Astrocyte (in vitro differentiated cells and primary cell): ENCODE data around the gene LEFTY1. TPM values are rescaled to one million over a fixed set of nuclear protein-coding genes. Genes with fewer than 3 reads are reported as not detected.
"Not testable (repeated sequence)": the region's sequence is repeated elsewhere in the genome, so short reads cannot be mapped to it uniquely, and the experiment has no call there.

Experiments used
- DNase-seq: peaks from one replicate; pipeline ENCODE4 v3.0.0-alpha.2; 2010; ENCODE audit warnings: low read depth
- FAIRE-seq: peaks from 2 replicates; lab custom pipeline; 2011; peaks lifted over from hg19 to GRCh38; lab: Jason Lieb, UNC
- H2AFZ ChIP-seq: 2 replicates; pipeline ENCODE4 v1.6.0; 2012; ENCODE audit warnings: low read depth, low read length, inconsistent platforms
- H3K27ac ChIP-seq: 2 replicates; pipeline ENCODE4 v1.5.1; 2011; ENCODE audit warnings: low read depth, low read length, inconsistent platforms
- H3K27me3 ChIP-seq: 2 replicates; pipeline ENCODE4 v1.6.0; 2011; ENCODE audit warnings: low read length, inconsistent platforms; ENCODE audit not compliant: insufficient read depth
- H3K36me3 ChIP-seq: 2 replicates; pipeline ENCODE4 v1.5.1; 2011; ENCODE audit warnings: low read length, inconsistent platforms; ENCODE audit not compliant: insufficient read depth
- H3K4me1 ChIP-seq: 2 replicates; pipeline ENCODE4 v1.5.1; 2011; ENCODE audit warnings: low read length, inconsistent platforms; ENCODE audit not compliant: insufficient read depth
- H3K4me2 ChIP-seq: 2 replicates; pipeline ENCODE4 v1.6.0; 2012; ENCODE audit warnings: low read length, inconsistent platforms
- H3K4me3 ChIP-seq: 2 replicates; pipeline ENCODE4 v1.5.1; 2011; ENCODE audit warnings: low read depth, mild to moderate bottlenecking, low read length, inconsistent platforms; ENCODE audit not compliant: insufficient read depth
- H3K79me2 ChIP-seq: 2 replicates; pipeline ENCODE4 v1.6.0; 2012; ENCODE audit warnings: mild to moderate bottlenecking, low read length, inconsistent platforms; ENCODE audit not compliant: insufficient read depth
- H3K9ac ChIP-seq: 2 replicates; pipeline ENCODE4 v1.6.0; 2012; ENCODE audit warnings: mild to moderate bottlenecking, low read length, inconsistent platforms
- H3K9me3 ChIP-seq: 2 replicates; pipeline ENCODE4 v1.5.1; 2012; ENCODE audit warnings: low read depth, mild to moderate bottlenecking, low read length, inconsistent platforms; ENCODE audit not compliant: insufficient read depth
- H4K20me1 ChIP-seq: 2 replicates; pipeline ENCODE4 v1.6.0; 2012; ENCODE audit warnings: low read length, inconsistent platforms; ENCODE audit not compliant: insufficient read depth
- H3K27ac Mint-ChIP-seq: one replicate; pipeline ENCODE4 v1.8.0; 2021; ENCODE audit warnings: mild to moderate bottlenecking, mixed read lengths; ENCODE audit not compliant: unreplicated experiment
- H3K27me3 Mint-ChIP-seq: one replicate; pipeline ENCODE4 v1.8.0; 2021; ENCODE audit warnings: low read depth, mixed read lengths; ENCODE audit not compliant: unreplicated experiment
- H3K36me3 Mint-ChIP-seq: one replicate; pipeline ENCODE4 v1.8.0; 2021; ENCODE audit warnings: low read depth, mixed read lengths; ENCODE audit not compliant: unreplicated experiment
- H3K4me1 Mint-ChIP-seq: one replicate; pipeline ENCODE4 v1.8.0; 2021; ENCODE audit warnings: low read depth, mixed read lengths; ENCODE audit not compliant: unreplicated experiment
- H3K4me3 Mint-ChIP-seq: one replicate; pipeline ENCODE4 v1.8.0; 2021; ENCODE audit warnings: mild to moderate bottlenecking, moderate library complexity, mixed read lengths; ENCODE audit not compliant: unreplicated experiment
- H3K9me3 Mint-ChIP-seq: one replicate; pipeline ENCODE4 v1.8.0; 2021; ENCODE audit warnings: mild to moderate bottlenecking, mixed read lengths; ENCODE audit not compliant: unreplicated experiment
- EZH2 ChIP-seq: IDR thresholded peaks from 2 replicates; pipeline ENCODE4 v1.6.1; 2012; ENCODE audit warnings: mild to moderate bottlenecking, low read length, inconsistent platforms; ENCODE audit not compliant: insufficient read depth
- total RNA-seq: library from RNA; stranded (reverse); gene quantifications from 2 replicates; pipeline ENCODE4 v1.2.1, GENCODE V29; 2021
- TF ChIP-seq, protein P1 (sequence below): IDR thresholded peaks from 2 replicates; pipeline ENCODE4 v1.5.1; 2011; ENCODE audit warnings: low read depth, mild to moderate bottlenecking, inconsistent platforms, low read length, moderate library complexity; ENCODE audit not compliant: insufficient read depth

Gene LEFTY1
- total RNA-seq, 1 donor from 2014 or later, result 4.2 TPM

DNA sequence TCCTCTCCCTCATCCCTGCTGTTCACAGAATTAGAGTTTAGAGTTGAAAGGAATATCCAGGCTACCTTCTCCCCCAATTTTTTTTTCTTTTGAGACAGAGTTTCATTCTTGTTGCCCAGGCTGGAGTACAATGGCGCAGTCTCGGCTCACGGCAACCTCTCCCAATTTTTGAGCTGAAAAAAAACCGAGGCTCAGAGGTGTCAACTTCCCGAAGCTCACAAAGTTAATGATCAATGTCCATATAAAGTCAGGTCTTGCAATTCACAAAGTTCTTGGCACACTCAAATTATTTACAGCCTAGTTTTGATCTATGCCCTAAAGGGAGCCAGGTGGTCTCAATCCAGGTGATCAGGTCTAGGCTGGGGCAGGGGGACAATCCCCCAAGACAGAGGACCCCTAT is 797 bp upstream of the LEFTY1 start:
- Mint-ChIP-seq H3K4me3 (no peak overlapping the region), H3K27ac (no peak overlapping the region)
- no peak for FAIRE-seq

DNA sequence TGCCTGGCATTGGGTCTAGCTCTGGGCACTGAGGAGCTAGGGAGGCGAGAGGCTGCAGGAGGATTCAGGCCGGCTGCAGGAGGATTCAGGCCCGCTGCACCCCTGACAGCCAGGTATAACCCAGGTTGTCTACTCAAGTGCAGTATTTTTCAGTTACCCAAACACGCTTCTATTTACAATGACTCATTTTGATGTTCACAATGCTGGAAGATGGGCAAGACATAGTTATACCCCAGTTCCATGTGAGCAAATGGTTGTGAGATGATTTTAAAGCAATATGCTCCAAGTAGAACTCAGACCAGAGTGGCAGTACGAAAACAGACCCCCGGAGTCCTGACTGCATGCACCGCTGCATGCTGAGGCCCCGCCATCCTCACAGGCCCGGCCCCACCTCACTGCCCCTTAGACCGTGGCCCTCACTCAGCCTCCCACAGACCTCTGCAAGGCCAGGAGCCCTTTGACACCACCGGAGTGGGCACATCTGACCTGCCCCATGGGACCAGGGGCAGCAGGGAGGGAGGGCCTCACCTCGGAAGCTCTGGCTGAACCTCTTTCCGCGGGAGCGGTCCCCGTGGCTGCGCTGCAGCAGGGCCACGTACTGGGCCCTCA is 553 bp downstream of the LEFTY1 start:
- peaks cover 2% of the 10 kb centered on the region for H3K36me3 Mint-ChIP-seq
- Histone ChIP-seq H2AFZ (no peak overlapping the region), H3K9ac (no peak overlapping the region), H3K9me3 (no peaks in the 10 kb centered on the region), H3K4me1 (no peaks in the 10 kb centered on the region), H3K36me3 (no peaks in the 10 kb centered on the region), H3K27me3 (no peaks in the 10 kb centered on the region), H4K20me1 (no peaks in the 10 kb centered on the region), H3K79me2 (no peaks in the 10 kb centered on the region), H3K27ac (no peak overlapping the region), H3K4me2 (no peak overlapping the region), H3K4me3 (no peak overlapping the region)
- DNase-seq, result no peak
- no peak for TF ChIP-seq EZH2
- TF ChIP-seq, protein P1, sequence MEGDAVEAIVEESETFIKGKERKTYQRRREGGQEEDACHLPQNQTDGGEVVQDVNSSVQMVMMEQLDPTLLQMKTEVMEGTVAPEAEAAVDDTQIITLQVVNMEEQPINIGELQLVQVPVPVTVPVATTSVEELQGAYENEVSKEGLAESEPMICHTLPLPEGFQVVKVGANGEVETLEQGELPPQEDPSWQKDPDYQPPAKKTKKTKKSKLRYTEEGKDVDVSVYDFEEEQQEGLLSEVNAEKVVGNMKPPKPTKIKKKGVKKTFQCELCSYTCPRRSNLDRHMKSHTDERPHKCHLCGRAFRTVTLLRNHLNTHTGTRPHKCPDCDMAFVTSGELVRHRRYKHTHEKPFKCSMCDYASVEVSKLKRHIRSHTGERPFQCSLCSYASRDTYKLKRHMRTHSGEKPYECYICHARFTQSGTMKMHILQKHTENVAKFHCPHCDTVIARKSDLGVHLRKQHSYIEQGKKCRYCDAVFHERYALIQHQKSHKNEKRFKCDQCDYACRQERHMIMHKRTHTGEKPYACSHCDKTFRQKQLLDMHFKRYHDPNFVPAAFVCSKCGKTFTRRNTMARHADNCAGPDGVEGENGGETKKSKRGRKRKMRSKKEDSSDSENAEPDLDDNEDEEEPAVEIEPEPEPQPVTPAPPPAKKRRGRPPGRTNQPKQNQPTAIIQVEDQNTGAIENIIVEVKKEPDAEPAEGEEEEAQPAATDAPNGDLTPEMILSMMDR, result no peak
- FAIRE-seq, result no peak
- H3K4me3 Mint-ChIP-seq, result no peak overlapping the region
- peaks cover 10% of the 10 kb centered on the region for H3K4me1 Mint-ChIP-seq
- H3K27ac Mint-ChIP-seq, result no peak overlapping the region
- no peaks in the 10 kb centered on the region for H3K9me3 Mint-ChIP-seq
- H3K27me3 Mint-ChIP-seq, result peaks cover 19% of the 10 kb centered on the region

More for the DNA sequence above, 797 bp upstream of the LEFTY1 start:
- TF ChIP-seq, protein P1, result no peak
- TF ChIP-seq EZH2, result no peak
- Histone ChIP-seq H3K27me3 (no peaks in the 10 kb centered on the region), H4K20me1 (no peaks in the 10 kb centered on the region), H3K27ac (no peak overlapping the region), H3K79me2 (no peaks in the 10 kb centered on the region), H3K4me1 (no peaks in the 10 kb centered on the region), H3K9me3 (no peaks in the 10 kb centered on the region), H3K36me3 (no peaks in the 10 kb centered on the region), H3K9ac (no peak overlapping the region), H3K4me3 (no peak overlapping the region), H3K4me2 (no peak overlapping the region), H2AFZ (no peak overlapping the region)
- peaks cover 2% of the 10 kb centered on the region for H3K36me3 Mint-ChIP-seq
- peaks cover 19% of the 10 kb centered on the region for H3K27me3 Mint-ChIP-seq
- peaks cover 10% of the 10 kb centered on the region for H3K4me1 Mint-ChIP-seq
- no peaks in the 10 kb centered on the region for H3K9me3 Mint-ChIP-seq
- DNase-seq, result no peak

DNA sequence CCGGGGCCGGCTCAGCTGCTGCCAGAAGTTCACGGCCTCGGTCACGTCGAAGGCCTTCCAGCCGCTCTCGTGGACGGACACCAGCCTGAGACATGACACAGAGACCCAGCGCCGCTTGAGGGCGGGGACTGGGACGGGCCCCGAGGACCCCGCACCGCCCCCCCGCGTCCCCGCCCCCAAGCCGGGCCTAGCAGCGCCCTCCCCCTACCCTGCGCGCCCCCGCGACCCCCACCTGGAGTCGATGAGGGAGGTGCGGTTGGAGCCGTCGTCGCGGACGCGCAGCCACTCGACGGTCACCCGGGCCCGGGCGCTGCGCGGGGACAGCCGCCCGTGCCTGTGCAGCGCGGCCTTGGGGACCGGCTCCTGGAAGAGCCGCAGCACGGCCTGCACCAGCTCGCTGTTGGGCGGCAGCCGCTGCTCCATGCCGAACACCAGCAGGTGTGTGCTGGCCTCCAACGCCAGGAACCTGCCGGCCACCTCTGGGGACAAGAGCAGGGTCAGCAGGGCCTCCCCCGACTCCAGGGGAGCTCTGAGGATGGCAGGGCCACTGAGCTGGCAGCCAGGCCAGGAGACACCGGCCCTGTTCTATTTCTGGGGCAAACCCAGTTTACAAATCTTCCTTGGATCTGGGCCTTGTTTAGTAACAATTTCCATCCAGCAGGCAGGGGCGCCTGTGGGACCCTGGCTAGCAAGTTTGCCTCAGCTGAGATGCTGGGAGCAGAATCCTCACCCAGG is 1.2 kb downstream of the LEFTY1 start:
- not testable (repeated sequence) for H3K27ac ChIP-seq, H3K36me3 Mint-ChIP-seq, H3K9me3 ChIP-seq, H4K20me1 ChIP-seq, H3K27ac Mint-ChIP-seq, H3K4me3 ChIP-seq, H3K4me1 ChIP-seq, H3K9me3 Mint-ChIP-seq, H3K4me2 ChIP-seq, H3K79me2 ChIP-seq, DNase-seq, H3K36me3 ChIP-seq, FAIRE-seq, H3K9ac ChIP-seq, H3K27me3 ChIP-seq, H3K4me3 Mint-ChIP-seq, H2AFZ ChIP-seq
- Mint-ChIP-seq H3K4me1 (peaks cover 10% of the 10 kb centered on the region), H3K27me3 (peaks cover 21% of the 10 kb centered on the region)
